Activated T-helper 2 cell treated with anti-CD3 and anti-CD28 coated beads, Interferon-gamma antibody, Interleukin-2, Interleukin-4, amounts not matched to agents 10 μg/mL and 5 μg/mL and 100 μg/mL, durations not matched to agents 14 hours and 24 hours and 36 hours (primary cell): ENCODE results near the gene SEMA6B. TPM values are rescaled to one million over a fixed set of nuclear protein-coding genes. Genes with fewer than 3 reads are reported as not detected.
A peak's percentile ranks its signal among the peaks of the same experiment; 100 is the strongest.

Experiments used
- DNase-seq: peaks from one replicate; pipeline ENCODE4 v3.0.0; 2021; ENCODE audit warnings: low spot score
- H3K27ac Mint-ChIP-seq: one replicate; pipeline ENCODE4 v1.8.0; 2021; ENCODE audit warnings: mixed read lengths
- H3K27me3 Mint-ChIP-seq: one replicate; pipeline ENCODE4 v1.8.0; 2021; ENCODE audit warnings: low read depth, mixed read lengths
- H3K36me3 Mint-ChIP-seq: one replicate; pipeline ENCODE4 v1.8.0; 2021; ENCODE audit warnings: low read depth, mixed read lengths
- H3K4me1 Mint-ChIP-seq: one replicate; pipeline ENCODE4 v1.8.0; 2021; ENCODE audit warnings: low read depth, mixed read lengths
- H3K4me3 Mint-ChIP-seq: one replicate; pipeline ENCODE4 v1.8.0; 2021; ENCODE audit warnings: low read depth, mild to moderate bottlenecking, moderate library complexity, mixed read lengths
- H3K9me3 Mint-ChIP-seq: one replicate; pipeline ENCODE4 v1.8.0; 2021; ENCODE audit warnings: mixed read lengths
- intact Hi-C: fragments of 100-400 bp; cut with micrococcal nuclease; formaldehyde crosslinking; loops from one replicate; pipeline ENCODE4 v1.15.1; 2023
- total RNA-seq: library from RNA; stranded (reverse); gene quantifications from 2 replicates; pipeline ENCODE4 v1.2.3, GENCODE V29; 2022

Gene SEMA6B
- total RNA-seq, 1 donor from 2014 or later, result not detected

GRCh38 chr19:4583961-4584669, 24.6 kb upstream of the SEMA6B start:
- intact Hi-C loops, result no loop called here

GRCh38 chr19:4582980-4583842, 23.7 kb upstream of the SEMA6B start:
- no peaks in the 10 kb centered on the region for H3K36me3 Mint-ChIP-seq
- peaks cover 49% of the 10 kb centered on the region for H3K27me3 Mint-ChIP-seq
- DNase-seq, result no peak
- intact Hi-C loops, result no loop called here
- no peak overlapping the region for H3K4me3 Mint-ChIP-seq
- no peaks in the 10 kb centered on the region for H3K4me1 Mint-ChIP-seq
- no peaks in the 10 kb centered on the region for H3K9me3 Mint-ChIP-seq
- no peak overlapping the region for H3K27ac Mint-ChIP-seq

More at GRCh38 chr19:4583961-4584669, 24.6 kb upstream of the SEMA6B start:
- DNase-seq, result no peak
- no peak overlapping the region for H3K27ac Mint-ChIP-seq
- H3K27me3 Mint-ChIP-seq, result peaks cover 44% of the 10 kb centered on the region
- no peaks in the 10 kb centered on the region for H3K36me3 Mint-ChIP-seq
- no peaks in the 10 kb centered on the region for H3K4me1 Mint-ChIP-seq
- H3K4me3 Mint-ChIP-seq, result no peak overlapping the region
- no peaks in the 10 kb centered on the region for H3K9me3 Mint-ChIP-seq

GRCh38 chr19:4581666-4582553, 22.4 kb upstream of the SEMA6B start:
- intact Hi-C loops, result no loop called here
- Mint-ChIP-seq H3K4me3 (no peak overlapping the region), H3K36me3 (no peaks in the 10 kb centered on the region), H3K9me3 (no peaks in the 10 kb centered on the region), H3K4me1 (no peaks in the 10 kb centered on the region), H3K27ac (no peak overlapping the region), H3K27me3 (peaks cover 45% of the 10 kb centered on the region)
- DNase-seq, result no peak

GRCh38 chr19:4580961-4581665, 21.6 kb upstream of the SEMA6B start:
- intact Hi-C loops, result no loop called here
- Mint-ChIP-seq H3K9me3 (no peaks in the 10 kb centered on the region), H3K4me1 (no peaks in the 10 kb centered on the region), H3K27ac (no peak overlapping the region), H3K4me3 (no peak overlapping the region), H3K27me3 (peaks cover 49% of the 10 kb centered on the region), H3K36me3 (no peaks in the 10 kb centered on the region)
- no peak for DNase-seq

GRCh38 chr19:4580021-4580901, 20.8 kb upstream of the SEMA6B start:
- Mint-ChIP-seq H3K4me3 (no peak overlapping the region), H3K27ac (no peak overlapping the region), H3K36me3 (no peaks in the 10 kb centered on the region), H3K9me3 (no peaks in the 10 kb centered on the region), H3K27me3 (peaks cover 45% of the 10 kb centered on the region), H3K4me1 (no peaks in the 10 kb centered on the region)
- no peak for DNase-seq
- intact Hi-C loops, result no loop called here

- no peak overlapping the region for H3K4me3 Mint-ChIP-seq
- intact Hi-C loops, result no loop called here
- H3K27me3 Mint-ChIP-seq, result peaks cover 45% of the 10 kb centered on the region
- H3K4me1 Mint-ChIP-seq, result no peaks in the 10 kb centered on the region
- H3K36me3 Mint-ChIP-seq, result no peaks in the 10 kb centered on the region
- no peaks in the 10 kb centered on the region for H3K9me3 Mint-ChIP-seq
- no peak for DNase-seq
- H3K27ac Mint-ChIP-seq, result no peak overlapping the region
Observed at GRCh38 chr19:4579389-4579788, 19.9 kb upstream of the SEMA6B start.

GRCh38 chr19:4578552-4579248, 19.2 kb upstream of the SEMA6B start:
- Mint-ChIP-seq H3K27me3 (peaks cover 45% of the 10 kb centered on the region), H3K4me3 (no peak overlapping the region), H3K27ac (no peak overlapping the region), H3K36me3 (no peaks in the 10 kb centered on the region), H3K9me3 (no peaks in the 10 kb centered on the region), H3K4me1 (no peaks in the 10 kb centered on the region)
- intact Hi-C loops, result no loop called here
- no peak for DNase-seq

- H3K36me3 Mint-ChIP-seq, result no peaks in the 10 kb centered on the region
- intact Hi-C loops, result no loop called here
- H3K9me3 Mint-ChIP-seq, result no peaks in the 10 kb centered on the region
- H3K27me3 Mint-ChIP-seq, result peaks cover 38% of the 10 kb centered on the region
- no peak for DNase-seq
- H3K4me1 Mint-ChIP-seq, result no peaks in the 10 kb centered on the region
- no peak overlapping the region for H3K27ac Mint-ChIP-seq
- H3K4me3 Mint-ChIP-seq, result no peak overlapping the region
Observed at GRCh38 chr19:4577020-4577782, 17.7 kb upstream of the SEMA6B start.

GRCh38 chr19:4576016-4576933, 16.8 kb upstream of the SEMA6B start:
- intact Hi-C loops, result loop anchor here (1.0 kb wide), 1 partner anchor 60 kb away; no protein-coding TSS in a partner anchor

More at GRCh38 chr19:4576016-4576933, 16.8 kb upstream of the SEMA6B start:
- no peak overlapping the region for H3K4me3 Mint-ChIP-seq
- H3K27me3 Mint-ChIP-seq, result peaks cover 34% of the 10 kb centered on the region
- no peaks in the 10 kb centered on the region for H3K36me3 Mint-ChIP-seq
- H3K4me1 Mint-ChIP-seq, result no peaks in the 10 kb centered on the region
- H3K27ac Mint-ChIP-seq, result no peak overlapping the region
- H3K9me3 Mint-ChIP-seq, result no peaks in the 10 kb centered on the region
- peak; percentile 43 for DNase-seq
